ENCODE measurements around the gene CTU2.

CTU2 gene

DNA sequence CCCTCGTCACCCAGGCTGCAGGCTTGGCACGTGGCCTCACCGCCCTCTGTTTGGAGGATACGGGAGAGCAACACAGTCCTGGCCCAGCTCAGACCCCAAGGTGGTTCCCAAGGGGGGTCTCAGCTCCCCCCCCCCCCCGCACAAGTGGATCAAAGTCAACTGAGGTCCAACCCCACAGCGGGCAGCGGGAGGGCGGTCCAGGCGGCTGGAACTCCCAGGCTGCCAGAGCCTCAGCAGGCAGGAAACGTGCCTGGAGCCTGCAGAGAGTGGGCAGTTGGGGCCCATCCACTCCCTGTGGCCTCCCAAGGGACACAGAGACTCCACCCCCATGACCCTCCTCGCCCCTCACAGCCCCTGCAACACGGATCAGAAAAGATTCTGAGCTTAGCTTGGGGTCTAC is 42.1 kb downstream of the CTU2 start:
- no peaks in the 10 kb centered on the region for H3K9me3 Mint-ChIP-seq
- no peaks in the 10 kb centered on the region for H3K36me3 Mint-ChIP-seq (ENCODE audit: low read depth)
- TF ChIP-seq, protein P1, sequence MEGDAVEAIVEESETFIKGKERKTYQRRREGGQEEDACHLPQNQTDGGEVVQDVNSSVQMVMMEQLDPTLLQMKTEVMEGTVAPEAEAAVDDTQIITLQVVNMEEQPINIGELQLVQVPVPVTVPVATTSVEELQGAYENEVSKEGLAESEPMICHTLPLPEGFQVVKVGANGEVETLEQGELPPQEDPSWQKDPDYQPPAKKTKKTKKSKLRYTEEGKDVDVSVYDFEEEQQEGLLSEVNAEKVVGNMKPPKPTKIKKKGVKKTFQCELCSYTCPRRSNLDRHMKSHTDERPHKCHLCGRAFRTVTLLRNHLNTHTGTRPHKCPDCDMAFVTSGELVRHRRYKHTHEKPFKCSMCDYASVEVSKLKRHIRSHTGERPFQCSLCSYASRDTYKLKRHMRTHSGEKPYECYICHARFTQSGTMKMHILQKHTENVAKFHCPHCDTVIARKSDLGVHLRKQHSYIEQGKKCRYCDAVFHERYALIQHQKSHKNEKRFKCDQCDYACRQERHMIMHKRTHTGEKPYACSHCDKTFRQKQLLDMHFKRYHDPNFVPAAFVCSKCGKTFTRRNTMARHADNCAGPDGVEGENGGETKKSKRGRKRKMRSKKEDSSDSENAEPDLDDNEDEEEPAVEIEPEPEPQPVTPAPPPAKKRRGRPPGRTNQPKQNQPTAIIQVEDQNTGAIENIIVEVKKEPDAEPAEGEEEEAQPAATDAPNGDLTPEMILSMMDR (IDR thresholded peaks at IDR 0.05; ENCODE audit: unreplicated experiment in 3 of 3), result no peak
- no peak overlapping the region for H3K27ac Mint-ChIP-seq
- peaks cover 18% of the 10 kb centered on the region for H3K27me3 Mint-ChIP-seq (ENCODE audit: low read depth)
- no peak overlapping the region for H3K4me3 Mint-ChIP-seq
- H3K4me1 Mint-ChIP-seq, result peaks cover 6% of the 10 kb centered on the region

DNA sequence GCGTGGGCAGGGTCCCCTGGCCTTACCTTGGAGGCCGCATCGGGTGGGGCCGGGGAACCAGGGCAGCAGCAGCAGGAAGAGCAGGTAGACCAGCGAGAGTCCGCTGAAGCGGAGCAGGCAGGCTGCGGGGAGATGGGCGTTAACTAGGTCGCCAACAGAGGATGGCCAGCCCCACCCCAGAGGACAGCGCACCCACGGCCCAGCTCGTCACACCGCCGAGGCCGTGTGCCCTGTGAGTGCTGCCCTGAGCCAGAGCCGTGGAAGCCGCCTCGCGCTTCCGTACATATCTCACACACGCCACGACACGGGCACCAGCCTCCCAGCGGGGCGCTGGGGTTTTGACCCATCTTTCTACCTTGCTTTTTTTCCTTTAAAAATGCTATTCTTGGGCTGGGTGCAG is 43.1 kb downstream of the CTU2 start:
- H3K9me3 Mint-ChIP-seq, result no peaks in the 10 kb centered on the region
- no peak overlapping the region for H3K27ac Mint-ChIP-seq
- H3K4me3 Mint-ChIP-seq, result no peak overlapping the region
- TF ChIP-seq, protein P1 (IDR thresholded peaks at IDR 0.05; ENCODE audit: unreplicated experiment in 3 of 3), result no peak
- peaks cover 6% of the 10 kb centered on the region for H3K4me1 Mint-ChIP-seq
- peaks cover 18% of the 10 kb centered on the region for H3K27me3 Mint-ChIP-seq (ENCODE audit: low read depth)
- no peaks in the 10 kb centered on the region for H3K36me3 Mint-ChIP-seq (ENCODE audit: low read depth)

DNA sequence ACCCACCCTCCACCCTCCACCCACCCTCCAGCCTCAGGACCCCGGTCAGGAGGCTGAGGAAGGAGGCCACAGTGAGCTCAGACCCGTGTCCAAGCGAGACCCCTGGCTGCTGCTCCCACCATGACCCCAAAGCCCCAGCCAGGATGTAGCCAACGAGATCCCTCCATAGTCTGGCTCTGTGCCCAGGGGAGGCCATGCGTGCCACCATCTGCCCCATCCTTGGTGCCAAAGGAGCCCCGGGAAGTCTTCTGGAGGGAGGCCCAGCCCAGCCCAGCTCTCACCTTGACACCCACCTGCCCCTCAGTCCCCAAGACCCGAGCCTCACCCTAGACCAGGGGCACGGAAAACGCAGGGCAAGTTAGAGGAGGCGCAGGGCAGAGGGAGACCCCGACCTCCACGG is 44.6 kb downstream of the CTU2 start:
- no peaks in the 10 kb centered on the region for H3K9me3 Mint-ChIP-seq
- H3K4me3 Mint-ChIP-seq, result no peak overlapping the region
- H3K36me3 Mint-ChIP-seq (ENCODE audit: low read depth), result no peaks in the 10 kb centered on the region
- H3K27ac Mint-ChIP-seq, result no peak overlapping the region
- TF ChIP-seq, protein P1 (IDR thresholded peaks at IDR 0.05; ENCODE audit: unreplicated experiment in 3 of 3), result no peak
- H3K27me3 Mint-ChIP-seq (ENCODE audit: low read depth), result peaks cover 17% of the 10 kb centered on the region
- peaks cover 6% of the 10 kb centered on the region for H3K4me1 Mint-ChIP-seq

DNA sequence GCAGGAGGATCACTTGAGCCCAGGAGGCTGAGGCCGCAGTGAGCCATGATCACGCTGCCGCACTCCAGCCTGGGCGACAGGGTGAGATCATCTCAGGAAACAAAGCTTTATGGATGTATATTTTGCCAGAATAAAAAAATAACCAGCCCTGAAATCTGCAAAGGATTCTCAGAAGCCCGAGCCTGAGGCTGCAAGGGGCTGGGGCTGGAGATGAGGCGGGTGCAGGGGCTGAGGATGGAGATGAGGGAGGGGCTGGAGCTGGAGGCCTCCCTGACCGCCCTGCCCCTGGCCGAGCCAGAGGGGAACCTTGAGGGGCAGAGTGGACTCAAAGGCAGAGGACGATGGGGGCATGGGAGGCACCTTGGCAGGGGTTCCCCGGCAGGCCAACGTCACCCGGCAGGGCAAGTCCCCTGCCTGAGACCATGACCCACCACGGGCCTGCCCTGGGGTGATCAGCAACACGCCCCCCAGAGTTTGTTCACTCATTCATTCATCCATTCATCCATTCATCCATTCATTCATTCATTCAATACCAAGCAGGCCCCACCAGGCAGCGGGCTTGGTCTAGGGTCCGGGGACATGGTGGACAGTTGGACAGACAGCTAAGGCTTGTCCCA is 46.2 kb downstream of the CTU2 start:
- Mint-ChIP-seq H3K4me3 (no peak overlapping the region), H3K36me3 (ENCODE audit: low read depth) (no peaks in the 10 kb centered on the region), H3K27me3 (ENCODE audit: low read depth) (peaks cover 10% of the 10 kb centered on the region), H3K4me1 (no peaks in the 10 kb centered on the region), H3K27ac (no peak overlapping the region), H3K9me3 (no peaks in the 10 kb centered on the region)
- TF ChIP-seq, protein P1 (IDR thresholded peaks at IDR 0.05; ENCODE audit: unreplicated experiment in 3 of 3), result no peak

DNA sequence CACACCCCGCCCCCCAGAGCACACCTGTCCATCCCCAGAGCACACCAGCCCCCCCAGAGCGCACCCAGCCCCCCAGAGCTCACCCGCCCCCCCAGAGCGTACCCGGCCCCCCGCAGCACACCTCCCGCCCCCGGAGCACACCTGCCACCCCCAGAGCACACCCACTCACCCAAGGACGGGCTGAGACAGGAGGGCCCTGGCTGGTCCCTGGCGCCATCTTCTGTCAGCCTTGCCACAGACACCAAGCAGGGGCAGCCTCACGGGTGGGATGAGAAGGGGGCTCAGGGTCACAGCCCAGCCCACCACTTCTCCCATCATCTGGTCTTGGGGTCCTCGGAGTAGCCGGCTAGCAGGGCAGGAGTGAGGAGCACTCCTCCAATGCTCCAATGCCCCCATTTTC is 46.9 kb downstream of the CTU2 start:
- TF ChIP-seq, protein P1 (IDR thresholded peaks at IDR 0.05; ENCODE audit: unreplicated experiment in 3 of 3), result no peak
- H3K9me3 Mint-ChIP-seq, result no peaks in the 10 kb centered on the region
- no peaks in the 10 kb centered on the region for H3K36me3 Mint-ChIP-seq (ENCODE audit: low read depth)
- no peak overlapping the region for H3K27ac Mint-ChIP-seq
- H3K4me1 Mint-ChIP-seq, result no peaks in the 10 kb centered on the region
- no peak overlapping the region for H3K4me3 Mint-ChIP-seq
- peaks cover 10% of the 10 kb centered on the region for H3K27me3 Mint-ChIP-seq (ENCODE audit: low read depth)

DNA sequence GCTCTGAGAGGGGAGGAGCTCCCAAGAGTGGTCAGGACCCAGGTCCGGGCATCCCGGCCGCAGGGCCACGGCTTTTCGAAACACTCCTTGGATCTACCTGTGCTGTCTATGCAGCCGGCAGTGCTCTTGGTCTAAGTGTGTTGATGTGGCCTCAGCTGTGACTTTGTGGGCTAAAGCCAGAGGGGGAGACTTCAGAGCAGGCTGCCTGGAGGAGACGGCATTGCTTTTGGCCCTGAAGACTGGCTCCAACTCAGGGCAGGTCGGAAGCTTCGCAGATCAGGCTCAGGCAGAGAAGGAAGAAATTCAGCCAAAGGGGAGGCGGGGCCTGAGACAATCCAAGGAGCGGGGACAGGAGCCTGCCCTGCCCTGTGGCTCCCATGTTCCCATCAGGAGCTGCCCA is 47.3 kb downstream of the CTU2 start:
- Mint-ChIP-seq H3K4me3 (no peak overlapping the region), H3K9me3 (no peaks in the 10 kb centered on the region), H3K27me3 (ENCODE audit: low read depth) (peaks cover 11% of the 10 kb centered on the region)

More for the DNA sequence above, 47.3 kb downstream of the CTU2 start:
- H3K4me1 Mint-ChIP-seq, result no peaks in the 10 kb centered on the region
- no peaks in the 10 kb centered on the region for H3K36me3 Mint-ChIP-seq (ENCODE audit: low read depth)
- TF ChIP-seq, protein P1 (IDR thresholded peaks at IDR 0.05; ENCODE audit: unreplicated experiment in 3 of 3), result no peak
- no peak overlapping the region for H3K27ac Mint-ChIP-seq

Measured in nephron (organoid).